OCI-LY1 (cell line): Measurements from ENCODE around the gene REXO2.

Experiments used
- H2AFZ ChIP-seq: fragments of 200-600 bp; sonication (generic), shearing (Covaris generic); 2 replicates; pipeline ENCODE4 v1.6.0; 2014; ENCODE audit warnings: antibody characterized with exemption, mild to moderate bottlenecking, low read length
- H3F3A ChIP-seq: fragments of 200-600 bp; sonication (generic), shearing (Covaris generic); 2 replicates; pipeline ENCODE4 v1.6.0; 2014; ENCODE audit warnings: mild to moderate bottlenecking, antibody characterized with exemption, low read length, moderate library complexity; ENCODE audit not compliant: insufficient read depth
- H3K27ac ChIP-seq: fragments of 200-600 bp; sonication (generic); 2 replicates; pipeline ENCODE4 v1.5.1; 2014; ENCODE audit warnings: low read length, mixed run types, mild to moderate bottlenecking, low read depth; ENCODE audit not compliant: poor library complexity, severe bottlenecking
- H3K27me3 ChIP-seq: fragments of 200-600 bp; sonication (generic); 2 replicates; pipeline ENCODE4 v1.6.0; 2014; ENCODE audit warnings: antibody characterized with exemption, mild to moderate bottlenecking, low read length, moderate library complexity; ENCODE audit not compliant: insufficient read depth
- H3K36me3 ChIP-seq: fragments of 200-600 bp; sonication (generic); 2 replicates; pipeline ENCODE4 v1.6.1; 2014; ENCODE audit warnings: mild to moderate bottlenecking, antibody characterized with exemption, low read length, moderate library complexity, mixed read lengths; ENCODE audit not compliant: insufficient read depth
- H3K4me1 ChIP-seq: fragments of 200-600 bp; sonication (generic); 2 replicates; pipeline ENCODE4 v1.5.1; 2014; ENCODE audit warnings: mild to moderate bottlenecking, low read length, moderate library complexity; ENCODE audit not compliant: insufficient read depth, severe bottlenecking
- H3K4me2 ChIP-seq: fragments of 200-600 bp; sonication (generic), shearing (Covaris generic); 2 replicates; pipeline ENCODE4 v1.6.1; 2014; ENCODE audit warnings: low read length
- H3K4me3 ChIP-seq: fragments of 200-600 bp; sonication (generic); 2 replicates; pipeline ENCODE4 v1.5.1; 2014; ENCODE audit warnings: low read length, low read depth, mild to moderate bottlenecking, mixed read lengths; ENCODE audit not compliant: poor library complexity, severe bottlenecking
- H3K79me2 ChIP-seq: fragments of 200-600 bp; shearing (Covaris generic); 2 replicates; pipeline ENCODE4 v1.6.1; 2016; ENCODE audit warnings: mixed run types, low read length, mixed read lengths; ENCODE audit not compliant: insufficient read depth
- H3K9ac ChIP-seq: fragments of 200-600 bp; sonication (generic), shearing (Covaris generic); 2 replicates; pipeline ENCODE4 v1.6.1; 2014; ENCODE audit warnings: mild to moderate bottlenecking, low read length, mixed read lengths
- H3K9me2 ChIP-seq: fragments of 200-600 bp; sonication (generic), shearing (Covaris generic); 2 replicates; pipeline ENCODE4 v1.6.1; 2014; ENCODE audit warnings: low read depth, mild to moderate bottlenecking, low read length, mixed read lengths
- H3K9me3 ChIP-seq: fragments of 200-600 bp; shearing (Covaris generic); 2 replicates; pipeline ENCODE4 v1.6.1; 2014; ENCODE audit warnings: low read length, mixed read lengths
- H4K20me1 ChIP-seq: fragments of 200-600 bp; sonication (generic), shearing (Covaris generic); 2 replicates; pipeline ENCODE4 v1.6.0; 2016; ENCODE audit warnings: mild to moderate bottlenecking, low read length; ENCODE audit not compliant: insufficient read depth
- EZH2 ChIP-seq: fragments of 200-600 bp; sonication (generic), shearing (Covaris generic); IDR thresholded peaks from 2 replicates; pipeline ENCODE4 v1.8.0; 2017; ENCODE audit warnings: borderline replicate concordance, mixed run types, mild to moderate bottlenecking, antibody characterized with exemption, low read length, moderate library complexity, mixed read lengths
- TF ChIP-seq, protein P1 (sequence below): fragments of 200-600 bp; sonication (generic), shearing (Covaris generic); IDR thresholded peaks from 2 replicates; pipeline ENCODE4 v1.5.1; 2017; ENCODE audit warnings: mild to moderate bottlenecking, antibody characterized with exemption, low read length, moderate library complexity, mixed read lengths

Gene REXO2

DNA sequence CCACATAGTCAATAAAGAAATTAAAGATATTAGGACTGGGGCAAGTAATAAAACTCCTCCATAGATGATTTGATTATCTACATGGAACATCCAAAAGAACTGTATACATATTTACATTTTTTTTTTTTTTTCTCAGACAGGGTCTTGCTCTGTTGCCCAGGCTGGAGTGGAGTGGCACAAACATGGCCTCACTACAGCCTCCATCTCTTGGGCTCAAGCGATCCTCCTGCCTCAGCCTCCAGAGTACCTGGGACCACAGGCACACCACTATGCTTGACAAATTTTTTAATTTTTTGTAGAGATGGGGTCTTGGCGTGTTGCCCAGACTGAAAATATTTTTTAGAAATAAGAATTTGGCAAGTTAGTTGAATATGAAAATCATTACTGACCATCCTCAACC is 24.7 kb downstream of the REXO2 start:
- TF ChIP-seq, protein P1, sequence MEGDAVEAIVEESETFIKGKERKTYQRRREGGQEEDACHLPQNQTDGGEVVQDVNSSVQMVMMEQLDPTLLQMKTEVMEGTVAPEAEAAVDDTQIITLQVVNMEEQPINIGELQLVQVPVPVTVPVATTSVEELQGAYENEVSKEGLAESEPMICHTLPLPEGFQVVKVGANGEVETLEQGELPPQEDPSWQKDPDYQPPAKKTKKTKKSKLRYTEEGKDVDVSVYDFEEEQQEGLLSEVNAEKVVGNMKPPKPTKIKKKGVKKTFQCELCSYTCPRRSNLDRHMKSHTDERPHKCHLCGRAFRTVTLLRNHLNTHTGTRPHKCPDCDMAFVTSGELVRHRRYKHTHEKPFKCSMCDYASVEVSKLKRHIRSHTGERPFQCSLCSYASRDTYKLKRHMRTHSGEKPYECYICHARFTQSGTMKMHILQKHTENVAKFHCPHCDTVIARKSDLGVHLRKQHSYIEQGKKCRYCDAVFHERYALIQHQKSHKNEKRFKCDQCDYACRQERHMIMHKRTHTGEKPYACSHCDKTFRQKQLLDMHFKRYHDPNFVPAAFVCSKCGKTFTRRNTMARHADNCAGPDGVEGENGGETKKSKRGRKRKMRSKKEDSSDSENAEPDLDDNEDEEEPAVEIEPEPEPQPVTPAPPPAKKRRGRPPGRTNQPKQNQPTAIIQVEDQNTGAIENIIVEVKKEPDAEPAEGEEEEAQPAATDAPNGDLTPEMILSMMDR = no peak
- no peak for TF ChIP-seq EZH2
- Histone ChIP-seq H4K20me1 (no peaks in the 10 kb centered on the region), H3K9ac (no peak overlapping the region), H3K27me3 (no peaks in the 10 kb centered on the region), H3K4me3 (no peak overlapping the region), H2AFZ (no peak overlapping the region), H3K36me3 (no peaks in the 10 kb centered on the region), H3K79me2 (no peaks in the 10 kb centered on the region), H3K9me3 (no peaks in the 10 kb centered on the region), H3K9me2 (no peaks in the 10 kb centered on the region), H3F3A (no peaks in the 10 kb centered on the region), H3K27ac (no peak overlapping the region), H3K4me2 (no peak overlapping the region), H3K4me1 (no peaks in the 10 kb centered on the region)

DNA sequence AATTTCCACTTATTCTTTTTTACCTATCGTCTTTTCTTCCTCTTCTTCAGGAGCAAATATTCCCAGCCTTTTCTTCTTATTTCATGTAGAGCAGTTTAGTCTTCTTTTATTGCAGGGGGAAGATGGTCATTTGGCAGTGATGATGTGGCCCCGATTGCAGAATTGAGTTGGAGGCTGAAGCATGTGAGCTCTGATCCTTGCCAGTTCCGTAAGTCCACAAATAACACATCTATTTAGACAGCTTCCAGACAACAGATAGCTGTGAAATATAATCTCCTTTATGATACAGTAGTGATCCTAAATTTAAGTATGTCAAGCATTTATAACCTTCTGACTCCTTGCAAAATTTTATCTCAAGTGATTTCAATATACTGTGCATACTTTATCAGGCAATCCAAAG is 27.5 kb downstream of the REXO2 start:
- H2AFZ ChIP-seq = no peak overlapping the region
- H3K9me3 ChIP-seq = no peaks in the 10 kb centered on the region
- H3K27ac ChIP-seq = no peak overlapping the region
- H3F3A ChIP-seq = no peaks in the 10 kb centered on the region
- no peaks in the 10 kb centered on the region for H3K79me2 ChIP-seq
- no peak overlapping the region for H3K4me3 ChIP-seq
- TF ChIP-seq, protein P1 = no peak
- TF ChIP-seq EZH2 = no peak
- no peaks in the 10 kb centered on the region for H3K36me3 ChIP-seq
- no peak overlapping the region for H3K9ac ChIP-seq
- H4K20me1 ChIP-seq = no peaks in the 10 kb centered on the region
- no peaks in the 10 kb centered on the region for H3K9me2 ChIP-seq
- no peak overlapping the region for H3K4me2 ChIP-seq
- no peaks in the 10 kb centered on the region for H3K4me1 ChIP-seq
- no peaks in the 10 kb centered on the region for H3K27me3 ChIP-seq

DNA sequence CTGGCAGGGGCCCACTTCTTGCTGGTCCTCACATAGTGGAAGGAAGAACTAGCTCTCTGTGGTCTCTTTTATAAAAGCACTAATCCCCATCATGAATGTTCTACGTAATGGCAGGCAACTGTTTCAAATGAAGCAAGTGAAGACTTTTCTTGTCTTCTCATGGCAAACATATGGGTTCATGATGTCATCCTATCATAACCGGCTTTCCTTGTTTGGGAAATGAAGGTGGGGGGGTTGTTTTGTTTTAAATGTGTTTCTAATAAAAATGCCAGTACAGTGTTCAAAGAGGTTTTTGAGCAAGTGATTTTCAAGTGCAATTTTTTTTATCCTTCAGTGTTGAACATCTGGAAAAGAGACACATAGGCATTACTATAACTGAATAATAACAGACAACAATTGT is 33.4 kb downstream of the REXO2 start:
- Histone ChIP-seq H3K36me3 (no peaks in the 10 kb centered on the region), H3F3A (no peaks in the 10 kb centered on the region), H2AFZ (no peak overlapping the region), H3K4me1 (no peaks in the 10 kb centered on the region), H3K27me3 (no peaks in the 10 kb centered on the region), H3K9ac (no peak overlapping the region), H3K4me2 (no peak overlapping the region), H3K9me2 (no peaks in the 10 kb centered on the region), H3K4me3 (no peak overlapping the region), H4K20me1 (no peaks in the 10 kb centered on the region), H3K79me2 (no peaks in the 10 kb centered on the region), H3K27ac (no peak overlapping the region), H3K9me3 (no peaks in the 10 kb centered on the region)
- no peak for TF ChIP-seq EZH2
- TF ChIP-seq, protein P1 = no peak
